NB4 (cell line): Measurements from ENCODE around the gene LTBP2.

Experiments
- DNase-seq: peaks from one replicate; pipeline ENCODE4 v3.0.0; 2010; ENCODE audit warnings: low read depth
- H3K4me3 ChIP-seq: one replicate; pipeline ENCODE4 v1.5.1; 2011; ENCODE audit warnings: mild to moderate bottlenecking, low read depth, low read length, moderate library complexity
- CTCF ChIP-seq: IDR thresholded peaks from one replicate; pipeline ENCODE4 v1.5.1; 2012; ENCODE audit warnings: low read depth, low read length
- MAX ChIP-seq: IDR thresholded peaks from 2 replicates; pipeline ENCODE4 v1.6.1; 2011; ENCODE audit warnings: low read depth, low read length
- MYC ChIP-seq: IDR thresholded peaks from 2 replicates; pipeline ENCODE4 v1.6.1; 2011; ENCODE audit warnings: low read depth, low read length
- POLR2A ChIP-seq: IDR thresholded peaks from 2 replicates; pipeline ENCODE4 v1.6.1; 2011; ENCODE audit warnings: mild to moderate bottlenecking; ENCODE audit not compliant: insufficient read length; ENCODE audit errors: extremely low read depth

LTBP2 gene

GRCh38 chr14:74593241-74593953 lies 18.6 kb downstream of the LTBP2 start:
- no peak overlapping the region for H3K4me3 ChIP-seq
- TF ChIP-seq MAX (no peak), MYC (no peak), CTCF (no peak), POLR2A (no peak)
- DNase-seq = no peak

- TF ChIP-seq CTCF (no peak), POLR2A (no peak), MAX (no peak), MYC (no peak)
- no peak overlapping the region for H3K4me3 ChIP-seq
- no peak for DNase-seq
Measured at GRCh38 chr14:74592476-74593201, 19.4 kb downstream of the LTBP2 start.

GRCh38 chr14:74591899-74592298 lies 20.1 kb downstream of the LTBP2 start:
- H3K4me3 ChIP-seq = no peak overlapping the region
- no peak for TF ChIP-seq CTCF
- no peak for TF ChIP-seq POLR2A
- DNase-seq = no peak

GRCh38 chr14:74591394-74591793 lies 20.6 kb downstream of the LTBP2 start:
- no peak overlapping the region for H3K4me3 ChIP-seq
- DNase-seq = no peak
- no peak for TF ChIP-seq CTCF
- TF ChIP-seq MYC = no peak
- TF ChIP-seq POLR2A = no peak
- no peak for TF ChIP-seq MAX

- no peak for DNase-seq
- H3K4me3 ChIP-seq = no peak overlapping the region
- TF ChIP-seq POLR2A (no peak), CTCF (no peak), MYC (no peak), MAX (no peak)
Measured at GRCh38 chr14:74589291-74589879, 22.7 kb downstream of the LTBP2 start.
